GM21515 (cell line): ENCODE data around the gene CYREN.
A peak's percentile ranks its signal among the peaks of the same experiment; 100 is the strongest.
"Not testable (repeated sequence)": the region's sequence is repeated elsewhere in the genome, so short reads cannot be mapped to it uniquely, and the experiment has no call there.

Experiments used
- ATAC-seq: cut with Tn5 transposase; IDR thresholded peaks from one replicate; pipeline ENCODE4 v1.9.1; 2021; ENCODE audit not compliant: unreplicated experiment

The CYREN gene, protein sequence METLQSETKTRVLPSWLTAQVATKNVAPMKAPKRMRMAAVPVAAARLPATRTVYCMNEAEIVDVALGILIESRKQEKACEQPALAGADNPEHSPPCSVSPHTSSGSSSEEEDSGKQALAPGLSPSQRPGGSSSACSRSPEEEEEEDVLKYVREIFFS

DNA sequence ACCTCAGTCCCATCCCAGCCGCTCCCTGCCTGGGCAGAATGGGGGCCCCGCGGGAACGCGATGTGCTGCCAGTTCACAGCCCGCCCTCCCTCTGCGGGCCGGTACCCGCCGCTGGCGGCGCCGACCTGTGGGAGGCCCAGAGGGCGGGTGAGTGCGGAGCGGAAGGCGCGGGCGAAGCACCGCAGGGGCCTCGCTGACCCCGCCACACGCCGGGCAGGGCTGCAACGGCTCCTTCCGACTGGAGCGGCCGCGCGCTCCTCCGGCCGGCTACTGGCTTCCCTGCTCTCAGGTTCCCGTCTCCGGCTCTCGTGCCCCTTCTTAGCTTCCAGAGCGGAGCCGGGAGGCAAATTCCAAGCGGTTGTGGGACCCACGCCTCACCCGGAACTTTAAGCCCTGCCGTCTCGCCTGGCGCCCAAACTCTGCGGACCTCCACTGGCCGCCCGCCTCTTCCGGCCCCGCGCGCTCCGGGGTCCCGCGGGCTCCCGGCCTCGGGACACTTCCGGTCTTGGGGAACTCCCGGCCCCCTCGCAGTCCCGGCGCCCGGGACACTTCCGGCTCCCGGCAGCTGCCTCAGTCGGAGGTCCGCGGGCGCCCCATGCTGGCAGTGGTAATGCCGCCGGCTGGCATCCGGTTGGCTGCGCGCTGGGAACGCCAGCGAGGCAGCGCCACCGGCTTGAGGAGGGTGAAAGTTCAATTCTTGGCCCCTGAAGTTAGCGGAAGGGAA is at the start of gene CYREN:
Gene CYREN, minus strand, starts transcription at position 434 of the 724 bp plus-strand sequence. CDS start 1,785 bp downstream, outside the sequence.
- ATAC-seq = peak; percentile 63

DNA sequence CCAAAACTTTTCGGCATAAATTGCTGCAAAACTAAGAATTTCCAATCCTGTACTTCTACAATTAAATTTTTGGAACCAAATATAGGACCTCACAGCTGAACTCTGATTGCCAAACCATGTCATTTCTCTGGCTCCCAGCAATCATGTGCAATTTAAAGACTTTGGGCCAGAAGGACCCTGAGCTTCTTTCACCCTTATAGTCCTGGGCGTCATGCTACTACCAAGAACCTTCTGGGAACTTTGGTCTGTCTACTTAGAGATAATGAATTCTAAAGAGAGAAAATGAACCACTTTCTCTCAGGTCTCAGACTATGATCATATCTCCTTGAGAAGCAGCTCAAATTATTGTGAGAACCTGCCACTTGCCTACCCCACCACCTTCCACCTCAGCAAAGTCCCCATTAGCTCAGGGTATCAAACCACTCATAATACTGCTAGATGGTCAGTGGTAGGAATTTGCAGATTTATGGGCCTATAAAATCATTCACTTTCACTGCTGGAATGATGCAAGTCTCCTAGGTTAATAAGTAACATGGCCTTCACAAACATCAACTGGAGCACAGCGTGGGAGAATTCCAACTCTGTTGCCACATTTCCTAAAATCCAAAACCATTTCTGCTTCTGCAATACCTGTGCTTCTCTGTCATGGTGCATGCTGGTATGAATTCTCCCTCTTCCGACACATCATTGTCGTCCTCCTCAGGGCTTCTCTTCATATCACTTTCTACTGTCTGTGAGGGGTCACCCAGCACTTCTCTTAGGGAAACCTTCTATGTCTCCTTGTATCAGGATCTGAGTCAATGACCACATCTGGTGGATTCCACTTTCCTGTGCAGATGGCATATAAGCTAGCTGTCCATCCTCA is 47.4 kb upstream of the CYREN start:
- ATAC-seq = no peak

DNA sequence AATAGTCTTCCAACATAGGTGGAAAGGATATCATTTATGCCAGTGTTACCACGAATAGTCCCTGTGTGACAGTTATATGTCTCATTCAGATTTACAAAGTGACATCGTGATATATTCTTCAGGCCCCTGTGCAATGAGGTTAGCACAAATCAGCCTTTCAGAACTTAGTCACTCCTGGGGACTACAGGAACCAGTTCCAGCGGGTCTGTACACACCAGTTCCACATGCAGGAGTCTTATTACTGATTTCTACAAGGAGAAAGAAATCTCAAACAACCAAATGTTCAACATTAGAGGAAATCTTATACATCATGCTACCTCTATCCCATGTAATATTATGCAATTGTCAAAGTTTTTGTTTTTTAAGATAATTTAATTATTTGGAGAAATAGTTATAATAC is 45.2 kb upstream of the CYREN start:
- ATAC-seq = no peak

DNA sequence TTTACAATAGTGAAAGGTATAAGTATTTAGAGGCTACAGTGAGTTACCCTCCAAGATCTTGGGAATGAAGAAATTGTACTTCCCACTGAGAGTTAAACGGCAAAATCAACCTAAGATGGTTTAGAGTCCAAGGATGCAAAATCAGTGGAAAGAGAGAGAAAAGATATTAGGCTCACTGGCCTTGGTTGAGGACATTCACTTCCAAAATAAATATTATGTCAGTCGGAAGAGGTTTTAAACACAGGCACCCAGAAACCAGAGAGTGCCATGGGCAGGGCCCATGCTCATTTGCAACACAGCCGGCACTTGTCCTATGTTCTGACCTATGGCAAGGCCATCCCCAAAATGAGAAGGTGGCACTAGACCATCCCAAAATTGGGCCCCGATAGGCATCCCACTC is 44.7 kb upstream of the CYREN start:
- ATAC-seq = no peak

GRCh38 chr7:135213831-135214230 is 43.3 kb upstream of the CYREN start:
- ATAC-seq = no peak

- ATAC-seq = not testable (repeated sequence)
Measured at GRCh38 chr7:135211946-135212685, 41.6 kb upstream of the CYREN start.

GRCh38 chr7:135211179-135211945 is 40.9 kb upstream of the CYREN start, which contains the start of gene WDR91:
Gene WDR91, minus strand, starts transcription at chr7:135211526. Its CDS starts 24 bp downstream, at chr7:135211502.
- peak; percentile 84 for ATAC-seq

GRCh38 chr7:135210888-135211178 is 40.3 kb upstream of the CYREN start:
- ATAC-seq = no peak

DNA sequence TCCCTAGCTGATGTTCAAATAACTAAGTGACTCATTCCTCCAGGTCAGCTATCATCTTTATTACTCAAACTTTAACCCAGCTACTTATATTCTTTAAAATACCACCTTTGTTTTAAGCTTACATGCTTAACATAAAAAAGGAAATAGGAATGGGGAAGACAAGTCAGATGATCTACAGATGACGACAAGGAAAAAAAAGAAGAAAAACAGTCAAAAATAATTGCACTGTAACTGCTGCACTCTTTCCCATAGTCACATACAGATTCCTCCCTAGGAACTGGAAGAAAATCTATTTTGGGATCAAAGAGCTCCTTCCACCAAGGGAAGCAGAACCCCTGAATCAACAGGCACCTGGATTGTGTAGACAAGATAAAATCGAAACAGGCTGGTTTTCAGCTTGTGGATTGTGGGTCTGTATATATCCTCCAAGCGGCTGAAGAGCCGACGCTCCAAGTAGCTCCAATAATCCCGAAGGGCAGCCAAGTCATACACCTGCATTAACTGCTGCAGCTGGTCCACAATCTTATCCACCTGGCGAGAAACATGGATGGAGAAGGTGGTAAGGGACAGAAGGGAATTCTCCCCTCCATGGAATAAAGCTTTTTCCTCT is 38.8 kb upstream of the CYREN start:
- ATAC-seq = no peak

DNA sequence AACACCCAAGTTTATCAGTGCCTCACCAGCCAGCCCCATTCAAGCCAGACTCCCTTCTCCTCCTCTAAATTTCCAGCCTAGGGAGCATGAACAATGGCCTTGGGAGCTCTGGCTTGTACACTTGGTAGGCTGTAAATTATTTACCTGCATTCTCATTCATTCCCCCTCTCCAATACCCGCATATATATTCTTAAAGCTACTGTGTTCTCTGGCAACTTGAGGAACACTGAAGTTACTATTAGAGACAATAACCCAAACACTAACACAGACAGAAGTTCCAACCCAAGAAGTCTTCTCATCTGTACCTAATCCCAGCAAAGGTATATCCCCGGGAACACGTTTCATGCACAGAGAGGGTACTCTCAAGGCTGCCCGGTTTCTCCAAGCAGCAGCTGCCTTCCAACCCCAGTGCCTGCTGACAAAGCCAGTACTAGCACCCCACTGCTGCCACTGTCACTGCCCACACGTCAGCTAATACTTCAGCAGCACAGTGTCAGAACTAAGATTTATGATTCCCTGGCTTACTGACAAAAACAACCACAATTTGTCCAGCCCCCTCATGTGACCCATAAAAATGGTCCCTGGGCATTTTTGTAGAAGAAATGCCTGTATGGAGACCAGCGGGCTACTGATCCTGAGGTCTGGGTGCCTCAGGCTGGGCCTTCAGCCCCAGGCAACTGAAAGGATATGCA is 37.7 kb upstream of the CYREN start:
- ATAC-seq = no peak

DNA sequence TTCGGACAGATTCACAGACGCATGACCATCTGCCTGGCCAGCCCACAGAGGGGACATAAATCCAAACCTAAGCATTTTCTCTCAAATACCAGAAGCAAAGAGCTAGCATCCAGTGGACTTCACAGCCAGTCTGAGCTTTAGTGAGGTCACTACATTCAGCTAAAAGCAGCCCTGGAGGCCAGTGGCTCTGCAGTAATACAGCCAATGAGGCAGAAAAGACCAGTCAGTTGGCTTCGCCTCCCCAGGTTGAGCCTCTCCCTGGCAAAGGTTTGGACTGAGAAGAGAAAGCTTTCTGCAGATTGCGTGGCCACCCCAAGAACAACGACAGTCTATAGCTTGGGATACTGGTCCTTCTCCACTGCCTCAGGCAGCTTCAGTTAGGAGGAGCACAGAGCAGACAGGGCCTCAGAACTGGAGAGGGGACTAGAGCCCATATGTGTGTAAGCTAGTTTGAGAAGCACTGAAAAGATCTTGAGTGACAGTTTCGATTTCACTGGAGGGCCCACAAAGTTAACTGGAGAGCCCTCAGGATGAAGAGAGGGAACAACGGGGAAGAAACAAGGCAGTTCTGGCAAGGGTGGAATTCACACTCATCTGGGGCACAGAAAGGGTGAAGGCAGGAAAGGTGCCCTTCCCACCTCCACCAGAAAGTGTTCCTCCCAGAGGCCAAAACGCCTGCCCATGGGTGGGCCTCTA is 37.0 kb upstream of the CYREN start:
- ATAC-seq = no peak

DNA sequence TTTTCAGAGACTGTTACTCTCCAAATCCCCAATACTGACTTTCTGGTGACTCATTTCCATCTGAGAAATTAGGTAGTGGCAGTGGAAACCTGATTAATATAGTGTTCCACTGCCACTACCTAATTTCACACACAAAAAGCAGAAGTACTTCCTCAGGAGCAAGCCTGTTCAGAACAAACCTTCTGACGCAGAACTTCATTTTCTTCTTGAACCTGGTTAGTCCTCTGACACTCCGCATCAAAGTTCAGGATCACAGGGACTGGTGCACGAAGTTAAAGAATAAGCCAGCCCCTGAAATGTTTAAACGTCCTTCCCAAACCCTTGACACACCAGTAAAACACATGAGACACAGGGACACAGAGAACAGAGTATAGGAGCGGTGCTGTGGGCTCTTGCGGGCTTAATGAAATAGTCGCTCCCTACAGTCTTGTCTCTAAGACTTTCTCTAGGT is 36.5 kb upstream of the CYREN start:
- no peak for ATAC-seq

GRCh38 chr7:135205850-135206249 is 35.3 kb upstream of the CYREN start:
- no peak for ATAC-seq

- no peak for ATAC-seq
Measured at GRCh38 chr7:135204876-135205275, 34.4 kb upstream of the CYREN start.

GRCh38 chr7:135204341-135204749 is 33.8 kb upstream of the CYREN start:
- no peak for ATAC-seq

GRCh38 chr7:135201350-135201749 is 30.8 kb upstream of the CYREN start:
- no peak for ATAC-seq

DNA sequence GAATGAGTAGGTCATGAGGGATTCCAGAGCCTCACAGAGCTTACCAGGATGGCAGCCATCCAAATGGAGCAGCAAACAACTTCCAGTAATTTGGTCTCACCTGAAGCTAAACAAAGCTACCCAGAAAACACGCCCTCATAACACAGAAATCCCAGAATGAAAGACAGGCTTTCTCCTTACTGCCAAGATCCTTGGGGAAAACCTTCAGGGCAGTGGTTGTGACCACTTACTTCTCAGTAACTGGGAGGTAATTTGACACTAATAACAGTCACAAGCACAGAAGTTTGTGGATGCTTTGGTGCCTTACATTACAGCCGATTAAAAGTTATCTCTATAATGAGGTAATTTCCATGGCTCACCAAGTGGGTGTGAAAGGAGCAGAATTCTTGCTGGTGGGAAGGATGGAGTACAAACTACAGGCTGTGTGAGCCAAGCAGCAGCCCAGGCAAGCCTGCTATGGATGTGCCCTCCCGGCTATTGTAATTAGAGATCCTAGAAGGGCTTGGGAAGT is 30.4 kb upstream of the CYREN start:
- no peak for ATAC-seq

DNA sequence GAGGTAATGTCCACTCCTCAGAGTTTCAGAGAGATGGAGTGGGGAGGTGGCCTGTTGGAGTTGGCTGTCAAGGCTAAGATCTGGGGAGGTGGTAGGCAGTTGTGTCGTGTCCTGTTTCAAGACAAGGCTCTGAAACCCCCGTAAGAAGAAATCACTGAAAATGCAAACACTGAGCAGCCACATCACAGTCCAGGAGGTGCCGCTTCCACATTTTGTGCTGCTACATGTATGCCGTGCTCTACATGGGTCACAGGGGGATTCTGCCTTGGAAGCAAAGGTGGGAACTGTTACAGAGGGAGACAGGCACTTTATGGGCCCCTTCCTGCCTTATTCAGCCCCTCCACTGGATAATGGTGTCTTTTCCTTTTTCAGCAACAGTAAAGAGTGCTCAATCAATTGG is 28.9 kb upstream of the CYREN start:
- ATAC-seq = no peak
